Immature natural killer cell (primary cell): ENCODE results near the gene COLQ. TPM values are rescaled to one million over a fixed set of nuclear protein-coding genes. Genes with fewer than 3 reads are reported as not detected.
A peak's percentile ranks its signal among the peaks of the same experiment; 100 is the strongest.

Experiments used
- DNase-seq, 3 donors: peaks; one replicate each; pipeline ENCODE4 v3.0.0; 2022; ENCODE audit warnings: mixed read lengths in 1 of 3
- H3K27ac Mint-ChIP-seq, 6 donors: one replicate each; pipeline ENCODE4 v1.8.0; 2020; ENCODE audit warnings: mixed read lengths in 6 of 6, mild to moderate bottlenecking in 5 of 6, inconsistent platforms in 4 of 6, moderate library complexity in 3 of 6
- H3K27me3 Mint-ChIP-seq, 3 donors: one replicate each; pipeline ENCODE4 v1.8.0; 2020 to 2021; ENCODE audit warnings: low read depth in 3 of 3, mild to moderate bottlenecking in 3 of 3, mixed read lengths in 3 of 3, moderate library complexity in 3 of 3, inconsistent platforms in 1 of 3
- H3K36me3 Mint-ChIP-seq, 3 donors: one replicate each; pipeline ENCODE4 v1.8.0; 2020; ENCODE audit warnings: mixed read lengths in 3 of 3, inconsistent platforms in 2 of 3, mild to moderate bottlenecking in 2 of 3
- H3K4me1 Mint-ChIP-seq, 2 donors: one replicate each; pipeline ENCODE4 v1.8.0; 2020; ENCODE audit warnings: inconsistent platforms in 2 of 2, mild to moderate bottlenecking in 2 of 2, mixed read lengths in 2 of 2, moderate library complexity in 1 of 2
- H3K4me3 Mint-ChIP-seq, 5 donors: one replicate each; pipeline ENCODE4 v1.8.0; 2020; ENCODE audit warnings: mild to moderate bottlenecking in 5 of 5, mixed read lengths in 5 of 5, inconsistent platforms in 3 of 5, moderate library complexity in 3 of 5
- H3K9me3 Mint-ChIP-seq, 6 donors: one replicate each; pipeline ENCODE4 v1.8.0; 2020; ENCODE audit warnings: mild to moderate bottlenecking in 6 of 6, mixed read lengths in 6 of 6, inconsistent platforms in 4 of 6, moderate library complexity in 3 of 6
- polyA plus RNA-seq, 3 donors: library from polyadenylated mRNA; unstranded; fragments of 300-500 nt; fragmentation: Illumina TruSeq; gene quantifications; one replicate each; pipeline ENCODE4 v1.2.3, GENCODE V29; 2021

The COLQ gene
- 10 to 100 TPM; 13.3 to 27.8 (median 18.8) TPM for polyA plus RNA-seq

DNA sequence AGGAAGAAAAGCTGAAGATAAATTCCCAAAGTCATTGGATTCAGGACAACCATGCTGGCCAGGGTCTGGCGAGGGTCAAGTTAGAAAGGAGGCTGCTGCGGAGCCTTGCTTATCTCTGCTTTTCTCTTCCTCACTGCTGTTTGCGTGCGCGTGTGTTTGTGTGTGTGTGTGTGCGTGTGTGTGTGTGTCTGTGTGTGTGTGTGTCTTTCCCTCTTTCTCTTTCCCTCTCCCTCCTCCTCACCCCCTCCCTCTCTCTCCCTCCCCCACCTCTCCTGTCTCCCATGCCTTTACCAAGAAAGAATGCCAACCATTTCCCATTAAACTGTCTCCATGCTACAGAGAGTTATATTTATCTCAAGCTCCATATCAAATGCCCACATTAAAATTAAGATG, at the start of gene COLQ:
Gene COLQ (minus strand): TSS at position 134 of the 393 bp plus-strand sequence. CDS start 81 bp downstream, at position 53.
- H3K36me3 Mint-ChIP-seq: peaks cover 0 to 1% (median 0%) of the 10 kb centered on the region in 3 donors
- H3K4me1 Mint-ChIP-seq: peaks cover 66 to 78% of the 10 kb centered on the region in 2 donors
- no peak for DNase-seq

DNA sequence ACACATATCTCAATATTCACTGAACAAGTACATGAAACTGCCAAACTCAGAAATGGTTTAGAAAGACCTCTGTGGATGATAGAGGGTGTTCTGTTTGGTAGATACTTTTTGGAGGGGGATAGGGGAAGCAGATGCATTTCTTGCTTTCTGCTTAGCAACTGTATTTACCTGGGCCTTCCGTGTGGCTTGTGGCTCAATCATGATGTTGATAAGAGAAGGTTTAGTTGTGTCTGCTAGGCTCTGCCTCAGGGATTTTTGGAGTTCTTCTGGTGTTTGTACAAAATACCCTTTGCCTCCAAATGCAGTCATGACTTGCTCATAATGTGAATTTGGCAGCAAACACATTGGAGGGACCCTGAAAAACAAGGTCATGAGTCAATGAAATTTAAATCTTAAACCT, 41.7 kb upstream of the COLQ start:
- no peak for DNase-seq
- Mint-ChIP-seq H3K36me3 (peaks cover 28 to 63% (median 37%) of the 10 kb centered on the region in 3 donors), H3K4me1 (peaks cover 8 to 11% of the 10 kb centered on the region in 2 donors), H3K9me3 (no peaks in the 10 kb centered on the region), H3K27me3 (no peaks in the 10 kb centered on the region), H3K27ac (no peak overlapping the region), H3K4me3 (no peak overlapping the region)

More for the DNA sequence above, at the start of gene COLQ:
- peaks cover 0 to 3% (median 2%) of the 10 kb centered on the region in 3 donors for H3K27me3 Mint-ChIP-seq
- H3K4me3 Mint-ChIP-seq: peak within 1 kb of the TSS; percentile 90 to 98 (median 93)
- H3K9me3 Mint-ChIP-seq: no peaks in the 10 kb centered on the region
- peak within 1 kb of the TSS; percentile 75 to 95 (median 90) for H3K27ac Mint-ChIP-seq

DNA sequence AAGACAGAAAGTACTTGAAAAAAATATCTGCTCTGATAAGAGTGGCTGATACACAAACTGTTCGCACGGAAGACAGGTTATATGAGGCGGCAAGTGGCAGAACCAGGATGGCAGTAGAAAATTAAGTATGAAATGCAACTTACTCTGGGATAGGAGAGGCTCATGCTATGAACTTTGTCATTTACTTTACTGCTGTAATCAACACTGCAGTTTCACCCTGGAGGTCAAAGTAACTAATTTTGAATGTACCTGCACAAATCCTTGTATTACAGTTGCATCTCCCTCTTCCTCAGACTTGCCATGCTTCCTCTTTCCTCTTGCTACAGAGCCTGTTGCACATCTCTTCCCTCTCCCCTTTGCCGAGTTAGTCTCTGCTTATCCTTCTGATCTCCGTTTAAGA, 41.1 kb upstream of the COLQ start:
- Mint-ChIP-seq H3K36me3 (peaks cover 24 to 57% (median 31%) of the 10 kb centered on the region in 3 donors), H3K4me1 (peaks cover 7 to 9% of the 10 kb centered on the region in 2 donors), H3K27me3 (no peaks in the 10 kb centered on the region), H3K4me3 (no peak overlapping the region), H3K27ac (peak overlapping the region in 1 of 6 donors; percentile 37), H3K9me3 (no peaks in the 10 kb centered on the region)
- DNase-seq: no peak

DNA sequence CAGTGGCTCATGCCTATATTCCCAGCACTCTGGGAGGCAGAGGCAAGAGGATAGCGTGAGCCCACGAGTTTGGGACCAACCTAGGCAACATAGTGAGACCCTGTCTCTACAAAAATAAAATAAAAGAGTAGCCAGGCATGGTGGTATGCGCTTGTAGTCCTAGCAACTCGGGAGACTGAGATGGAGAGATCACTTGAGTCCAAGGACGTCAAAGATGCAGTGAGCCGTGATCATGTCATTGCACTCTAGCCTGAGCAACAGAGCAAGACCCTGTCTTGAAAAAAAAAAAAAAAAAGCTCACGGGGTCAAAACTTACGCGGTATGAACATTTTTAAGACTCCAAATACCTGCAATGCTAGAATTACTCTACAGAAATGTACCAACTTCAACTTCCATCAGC, 37.1 kb upstream of the COLQ start:
- no peaks in the 10 kb centered on the region for H3K9me3 Mint-ChIP-seq
- DNase-seq: no peak
- no peak overlapping the region for H3K27ac Mint-ChIP-seq
- peaks cover 17 to 33% (median 17%) of the 10 kb centered on the region in 3 donors for H3K36me3 Mint-ChIP-seq
- no peak overlapping the region for H3K4me3 Mint-ChIP-seq
- H3K27me3 Mint-ChIP-seq: no peaks in the 10 kb centered on the region
- peaks cover 21 to 28% of the 10 kb centered on the region in 2 donors for H3K4me1 Mint-ChIP-seq

DNA sequence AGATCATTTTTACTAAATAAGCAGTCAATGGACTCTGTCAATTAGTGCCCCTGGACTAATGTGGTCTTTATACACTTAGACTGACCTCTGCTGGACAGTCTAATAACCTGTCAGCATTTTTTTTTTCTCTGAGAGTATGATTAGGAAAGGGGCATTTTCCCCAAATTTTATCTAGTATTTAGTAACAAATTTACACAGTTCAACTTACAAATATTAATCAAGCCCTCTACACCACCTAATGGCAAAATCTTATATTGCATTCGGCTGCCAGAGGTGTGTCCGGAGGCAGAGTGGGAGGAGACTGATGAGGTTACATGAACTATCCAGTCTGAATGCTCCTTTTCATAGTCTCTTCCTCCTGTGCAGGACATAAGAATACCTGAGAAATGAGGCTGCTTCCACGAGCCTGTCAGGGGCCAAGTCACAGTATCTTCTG, 36.0 kb upstream of the COLQ start:
- peaks cover 8 to 24% (median 12%) of the 10 kb centered on the region in 3 donors for H3K36me3 Mint-ChIP-seq
- H3K27me3 Mint-ChIP-seq: no peaks in the 10 kb centered on the region
- DNase-seq: peak; percentile 64 to 71 (median 68)
- H3K4me3 Mint-ChIP-seq: peak overlapping the region in 4 of 5 donors; percentile 16 to 65 (median 52)
- peak overlapping the region; percentile 6 to 82 (median 76) for H3K27ac Mint-ChIP-seq
- peaks cover 21 to 28% of the 10 kb centered on the region in 2 donors for H3K4me1 Mint-ChIP-seq
- H3K9me3 Mint-ChIP-seq: no peaks in the 10 kb centered on the region

DNA sequence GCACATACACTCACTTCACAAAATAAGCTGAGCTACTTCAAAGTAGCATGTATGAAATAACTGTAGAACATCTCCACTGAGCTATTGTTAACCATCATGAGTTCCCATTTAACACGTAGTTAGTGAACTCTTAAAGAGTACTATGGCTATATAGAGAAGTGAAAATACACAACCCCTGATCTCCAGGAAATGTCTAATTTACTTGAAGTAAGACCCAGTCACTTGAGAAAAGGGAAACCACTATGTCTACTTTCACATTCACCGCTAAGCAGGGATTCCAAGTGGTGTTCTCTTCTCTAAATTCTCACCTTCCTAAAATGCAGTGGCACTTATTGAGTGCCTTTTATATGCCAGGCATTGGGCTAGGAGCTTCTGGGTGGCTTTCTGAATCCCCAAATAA, 35.0 kb upstream of the COLQ start:
- peak overlapping the region; percentile 78 to 85 (median 82) for H3K27ac Mint-ChIP-seq
- DNase-seq: peak; percentile 26 to 34 (median 31)
- no peaks in the 10 kb centered on the region for H3K9me3 Mint-ChIP-seq
- peaks cover 5 to 14% (median 10%) of the 10 kb centered on the region in 3 donors for H3K36me3 Mint-ChIP-seq
- peaks cover 22 to 28% of the 10 kb centered on the region in 2 donors for H3K4me1 Mint-ChIP-seq
- no peaks in the 10 kb centered on the region for H3K27me3 Mint-ChIP-seq
- peak overlapping the region; percentile 53 to 77 (median 56) for H3K4me3 Mint-ChIP-seq

DNA sequence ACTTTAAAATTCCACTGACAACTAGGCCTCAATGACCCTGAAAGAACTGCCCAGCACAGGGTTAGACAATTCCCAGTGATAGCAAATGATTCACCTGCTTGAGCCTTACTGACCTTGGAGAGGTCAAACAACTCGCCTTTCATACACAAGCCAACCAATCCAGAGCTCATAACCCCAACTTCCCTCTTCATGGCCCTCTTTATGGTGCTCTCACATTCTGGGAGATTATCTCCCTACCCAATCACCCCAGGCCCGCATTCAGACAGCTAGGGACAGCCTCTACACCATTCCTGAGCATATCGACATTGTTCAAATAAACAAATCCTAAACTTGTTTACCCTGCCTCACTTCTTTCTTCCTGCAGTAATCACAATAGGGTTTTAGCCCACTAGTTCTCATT, 32.2 kb upstream of the COLQ start:
- H3K9me3 Mint-ChIP-seq: peaks cover 0 to 3% (median 0%) of the 10 kb centered on the region in 6 donors
- no peak for DNase-seq
- H3K4me3 Mint-ChIP-seq: no peak overlapping the region
- peaks cover 0 to 5% (median 0%) of the 10 kb centered on the region in 3 donors for H3K27me3 Mint-ChIP-seq
- peaks cover 3 to 13% (median 4%) of the 10 kb centered on the region in 3 donors for H3K36me3 Mint-ChIP-seq
- H3K27ac Mint-ChIP-seq: peak overlapping the region in 3 of 6 donors; percentile 7 to 44 (median 29)
- H3K4me1 Mint-ChIP-seq: peaks cover 28 to 30% of the 10 kb centered on the region in 2 donors

DNA sequence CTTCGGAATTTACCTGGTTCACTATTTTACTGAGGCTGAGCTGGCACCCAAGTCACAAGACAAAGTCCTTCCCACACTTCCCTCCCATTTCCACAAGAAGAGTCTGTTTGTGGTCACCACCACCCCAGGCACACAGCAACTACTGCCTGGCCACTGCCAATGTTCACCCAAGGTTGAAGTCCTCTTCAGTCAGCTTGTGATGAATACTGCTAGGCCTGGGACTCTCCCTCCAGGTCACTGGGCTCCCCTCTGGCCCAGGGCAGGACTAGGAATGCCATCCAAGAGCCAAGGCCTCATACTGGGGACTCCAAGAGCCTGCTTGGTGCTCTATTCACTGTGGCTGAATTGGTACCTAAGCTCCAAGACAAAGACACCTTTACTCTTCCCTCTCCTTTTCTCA, 30.4 kb upstream of the COLQ start:
- peaks cover 0 to 5% (median 0%) of the 10 kb centered on the region in 3 donors for H3K27me3 Mint-ChIP-seq
- H3K4me3 Mint-ChIP-seq: no peak overlapping the region
- peaks cover 17 to 26% of the 10 kb centered on the region in 2 donors for H3K4me1 Mint-ChIP-seq
- no peak overlapping the region for H3K27ac Mint-ChIP-seq
- H3K36me3 Mint-ChIP-seq: peaks cover 5 to 15% (median 6%) of the 10 kb centered on the region in 3 donors
- H3K9me3 Mint-ChIP-seq: peaks cover 1 to 5% (median 3%) of the 10 kb centered on the region in 6 donors
- DNase-seq: no peak

DNA sequence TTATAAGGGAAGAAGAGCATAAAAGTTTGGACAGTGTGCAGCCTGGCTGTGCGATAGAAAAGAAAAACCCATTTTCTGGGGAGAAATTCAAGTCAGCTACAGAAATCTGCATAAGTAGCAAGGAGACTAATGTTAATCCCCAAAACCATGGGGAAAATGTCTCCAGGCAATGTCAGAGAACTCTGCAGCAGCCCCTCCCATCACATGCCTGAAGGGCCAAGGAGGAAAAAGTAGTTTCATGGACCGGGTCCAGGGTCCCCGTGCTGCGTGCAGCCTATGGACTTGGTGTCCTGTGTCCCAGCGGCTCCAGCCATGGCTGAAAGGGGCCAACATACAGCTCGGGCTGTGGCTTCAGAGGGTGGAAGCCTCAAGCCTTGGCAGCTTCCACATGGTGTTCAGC, 28.3 kb upstream of the COLQ start:
- no peak overlapping the region for H3K4me3 Mint-ChIP-seq
- peaks cover 0 to 5% (median 0%) of the 10 kb centered on the region in 3 donors for H3K27me3 Mint-ChIP-seq
- H3K27ac Mint-ChIP-seq: peak overlapping the region in 1 of 6 donors; percentile 67
- H3K9me3 Mint-ChIP-seq: peaks cover 4 to 9% (median 7%) of the 10 kb centered on the region in 6 donors
- peaks cover 0 to 14% of the 10 kb centered on the region in 2 donors for H3K4me1 Mint-ChIP-seq
- no peak for DNase-seq
- H3K36me3 Mint-ChIP-seq: peaks cover 6 to 25% (median 9%) of the 10 kb centered on the region in 3 donors

DNA sequence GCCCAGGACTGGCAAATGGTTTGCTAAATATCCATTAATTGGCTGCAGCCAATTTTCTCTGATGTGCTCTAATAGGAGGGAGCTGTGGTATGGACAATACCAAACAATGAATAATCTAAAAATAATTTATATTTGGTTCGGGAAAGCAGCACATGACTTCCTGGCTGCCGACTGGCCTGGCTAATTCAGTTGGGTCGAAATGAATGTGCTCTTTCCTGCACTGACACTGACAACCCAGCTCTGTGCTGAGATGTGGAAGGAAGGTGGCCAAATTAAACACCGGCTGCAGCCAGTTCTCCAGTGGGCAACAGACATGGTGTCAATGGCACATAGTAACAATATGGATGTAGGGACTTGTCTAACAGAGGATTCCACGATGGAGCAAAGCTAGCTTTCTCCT, 21.1 kb upstream of the COLQ start:
- peaks cover 4 to 8% (median 7%) of the 10 kb centered on the region in 6 donors for H3K9me3 Mint-ChIP-seq
- no peak for DNase-seq
- H3K4me1 Mint-ChIP-seq: peaks cover 29 to 31% of the 10 kb centered on the region in 2 donors
- peaks cover 0 to 3% (median 0%) of the 10 kb centered on the region in 3 donors for H3K27me3 Mint-ChIP-seq
- H3K36me3 Mint-ChIP-seq: peaks cover 6 to 12% (median 10%) of the 10 kb centered on the region in 3 donors
- peak overlapping the region in 2 of 6 donors; percentile 37 to 66 for H3K27ac Mint-ChIP-seq
- no peak overlapping the region for H3K4me3 Mint-ChIP-seq

DNA sequence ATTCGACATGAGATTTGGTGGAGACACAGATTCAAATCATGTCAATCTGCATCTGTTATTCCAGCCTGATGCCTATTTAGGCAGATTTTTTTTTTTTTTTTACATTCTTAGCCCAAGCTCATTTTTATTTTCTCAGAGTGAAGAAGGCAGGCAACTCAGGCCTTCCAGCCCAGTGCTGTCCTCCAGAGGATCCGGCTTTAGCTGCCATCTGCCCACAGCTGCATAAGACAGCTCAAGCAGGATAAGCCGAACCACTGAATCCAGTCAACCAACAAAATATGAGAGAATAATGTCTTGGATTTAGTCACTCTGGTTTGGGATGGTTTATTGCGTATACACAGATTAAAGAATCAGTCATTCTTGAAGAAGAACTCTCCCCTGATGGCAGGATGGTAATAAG, 19.9 kb upstream of the COLQ start:
- H3K4me1 Mint-ChIP-seq: peaks cover 42% of the 10 kb centered on the region in 2 donors
- no peak overlapping the region for H3K4me3 Mint-ChIP-seq
- H3K27ac Mint-ChIP-seq: peak overlapping the region in 4 of 6 donors; percentile 22 to 73 (median 47)
- H3K27me3 Mint-ChIP-seq: peaks cover 0 to 3% (median 0%) of the 10 kb centered on the region in 3 donors
- H3K9me3 Mint-ChIP-seq: no peaks in the 10 kb centered on the region
- DNase-seq: no peak
- H3K36me3 Mint-ChIP-seq: peaks cover 0 to 6% (median 4%) of the 10 kb centered on the region in 3 donors

DNA sequence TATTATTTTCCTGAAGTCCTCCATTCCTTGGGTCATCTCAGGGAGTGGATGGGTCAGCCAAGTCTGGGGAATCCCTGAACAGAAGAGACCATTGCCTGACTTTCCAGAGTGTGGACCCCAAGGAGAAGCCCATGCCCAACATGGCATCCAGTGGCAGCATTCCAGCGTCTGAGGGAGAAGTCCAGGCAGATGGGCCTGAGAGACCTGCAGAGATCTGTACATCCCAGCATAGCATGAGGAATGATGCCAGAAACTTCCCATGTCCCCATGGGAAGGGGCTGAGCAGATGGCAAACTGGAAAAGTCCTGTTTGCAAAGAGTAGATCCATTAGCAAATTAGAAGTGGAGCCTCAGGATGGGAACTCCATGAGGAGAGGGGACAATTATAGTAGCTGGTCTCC, 17.6 kb upstream of the COLQ start:
- Mint-ChIP-seq H3K27ac (peak overlapping the region; percentile 35 to 90 (median 81)), H3K4me3 (peak overlapping the region in 3 of 5 donors; percentile 39 to 70 (median 47)), H3K4me1 (peaks cover 59 to 61% of the 10 kb centered on the region in 2 donors), H3K27me3 (peaks cover 0 to 2% (median 0%) of the 10 kb centered on the region in 3 donors), H3K36me3 (peaks cover 0 to 4% (median 0%) of the 10 kb centered on the region in 3 donors), H3K9me3 (no peaks in the 10 kb centered on the region)
- no peak for DNase-seq

DNA sequence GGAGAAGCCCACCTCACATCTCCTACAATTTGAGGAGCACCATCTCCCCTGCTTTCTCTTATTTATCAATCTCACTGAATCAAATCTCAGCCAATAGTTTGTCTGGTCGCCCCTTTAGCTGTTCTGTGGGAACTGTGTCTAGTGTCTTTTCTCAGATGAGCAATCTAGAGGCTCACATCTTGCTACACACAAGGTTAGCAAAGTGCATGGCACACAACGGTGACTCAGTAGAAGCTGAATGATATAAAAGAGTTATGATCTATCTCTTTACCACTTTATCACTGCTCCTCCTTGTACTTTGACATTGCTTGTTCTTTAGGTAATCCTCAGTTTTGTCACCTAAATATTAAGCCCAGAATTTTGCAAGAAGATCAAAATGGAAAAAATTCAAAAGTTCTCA, 16.8 kb upstream of the COLQ start:
- Mint-ChIP-seq H3K27ac (peak overlapping the region; percentile 35 to 90 (median 81)), H3K27me3 (no peaks in the 10 kb centered on the region), H3K9me3 (no peaks in the 10 kb centered on the region), H3K4me3 (peak overlapping the region; percentile 31 to 70 (median 47)), H3K4me1 (peaks cover 59 to 62% of the 10 kb centered on the region in 2 donors), H3K36me3 (peaks cover 0 to 4% (median 0%) of the 10 kb centered on the region in 3 donors)
- no peak for DNase-seq

DNA sequence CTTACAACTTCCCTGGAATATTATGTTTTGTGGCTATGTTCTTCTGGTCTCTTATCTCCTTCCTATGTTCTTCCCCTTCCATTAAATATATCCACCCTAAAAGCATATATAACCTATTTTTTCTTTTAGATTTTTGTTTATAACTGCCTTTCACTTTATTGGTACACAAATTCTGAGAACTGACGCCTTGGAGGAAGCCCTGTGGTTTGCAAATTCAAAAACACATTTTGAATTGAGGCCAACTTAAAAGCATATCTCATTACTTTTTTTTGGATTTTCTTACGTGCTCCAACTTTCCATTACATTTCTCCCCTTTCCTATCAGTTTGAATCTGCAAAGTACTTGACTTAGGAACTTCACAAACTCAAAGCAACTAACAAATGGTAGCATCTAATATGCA, 15.3 kb upstream of the COLQ start:
- DNase-seq: peak in 2 of 3 donors; percentile 7 to 31
- Mint-ChIP-seq H3K27me3 (no peaks in the 10 kb centered on the region), H3K27ac (peak overlapping the region; percentile 77 to 93 (median 92)), H3K4me1 (peaks cover 59 to 67% of the 10 kb centered on the region in 2 donors), H3K4me3 (peak overlapping the region; percentile 72 to 95 (median 87)), H3K36me3 (peaks cover 0 to 4% (median 0%) of the 10 kb centered on the region in 3 donors), H3K9me3 (no peaks in the 10 kb centered on the region)
